Measurements from ENCODE around the gene N4BP3.

N4BP3 gene

GRCh38 chr5:178145965-178146820 is 32.9 kb downstream of the N4BP3 start:
- peak in 9 of 56 donors; percentile 8 to 45 (median 18) for DNase-seq

DNA sequence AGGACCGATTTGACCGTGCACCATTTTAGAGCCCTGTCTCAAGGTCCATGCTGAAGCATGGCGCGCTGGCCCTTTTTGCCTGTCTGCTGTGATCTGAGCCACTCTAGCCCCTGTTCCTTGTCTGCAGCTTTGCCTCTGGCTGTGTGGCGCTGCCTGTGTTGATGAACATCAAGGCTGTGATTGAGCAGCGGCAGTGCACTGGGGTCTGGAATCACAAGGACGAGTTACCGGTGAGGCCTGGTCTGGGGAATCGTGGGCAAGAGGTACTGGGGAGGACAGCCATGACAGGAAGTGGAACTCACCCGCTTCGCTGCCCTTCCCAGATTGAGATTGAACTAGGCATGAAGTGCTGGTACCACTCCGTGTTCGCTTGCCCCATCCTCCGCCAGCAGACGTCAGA is 34.1 kb downstream of the N4BP3 start:
- no peak for DNase-seq

DNA sequence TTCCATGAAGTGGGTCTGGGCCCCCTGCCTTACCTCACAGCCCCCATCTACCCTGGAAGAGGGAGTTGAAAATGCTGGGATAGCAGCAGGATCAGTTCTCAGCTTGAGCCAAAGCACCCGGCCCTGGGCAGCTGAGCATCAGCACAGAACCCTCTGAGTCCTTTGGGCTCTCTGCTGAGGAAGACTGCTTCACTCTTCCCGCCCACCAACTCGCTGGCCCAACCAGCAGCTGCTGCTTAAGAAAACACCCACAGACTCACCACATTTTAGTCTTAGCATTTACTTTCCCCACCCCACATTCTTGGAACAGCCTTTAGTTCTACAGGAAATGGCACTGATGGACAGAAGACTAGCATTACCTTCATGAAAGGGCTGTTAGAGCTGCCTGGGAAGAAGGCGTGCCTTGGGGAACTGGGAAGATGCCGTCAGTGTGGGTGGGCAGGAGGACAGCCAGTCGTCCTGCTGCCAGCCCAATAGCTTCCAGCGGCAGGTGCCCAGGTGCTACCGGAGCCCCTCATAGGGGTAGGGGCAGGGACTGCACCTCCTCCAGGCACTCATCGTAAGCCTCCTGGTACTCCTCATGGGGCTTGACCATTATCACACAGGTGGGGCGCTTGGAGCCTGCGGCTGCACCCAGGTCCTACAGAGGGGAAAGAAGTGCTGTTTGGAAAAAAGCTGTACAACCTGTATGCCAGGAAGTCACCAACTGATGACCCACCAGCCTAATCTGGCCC is 36.0 kb downstream of the N4BP3 start:
- peak in 5 of 56 donors; percentile 18 to 60 (median 21) for DNase-seq

DNA sequence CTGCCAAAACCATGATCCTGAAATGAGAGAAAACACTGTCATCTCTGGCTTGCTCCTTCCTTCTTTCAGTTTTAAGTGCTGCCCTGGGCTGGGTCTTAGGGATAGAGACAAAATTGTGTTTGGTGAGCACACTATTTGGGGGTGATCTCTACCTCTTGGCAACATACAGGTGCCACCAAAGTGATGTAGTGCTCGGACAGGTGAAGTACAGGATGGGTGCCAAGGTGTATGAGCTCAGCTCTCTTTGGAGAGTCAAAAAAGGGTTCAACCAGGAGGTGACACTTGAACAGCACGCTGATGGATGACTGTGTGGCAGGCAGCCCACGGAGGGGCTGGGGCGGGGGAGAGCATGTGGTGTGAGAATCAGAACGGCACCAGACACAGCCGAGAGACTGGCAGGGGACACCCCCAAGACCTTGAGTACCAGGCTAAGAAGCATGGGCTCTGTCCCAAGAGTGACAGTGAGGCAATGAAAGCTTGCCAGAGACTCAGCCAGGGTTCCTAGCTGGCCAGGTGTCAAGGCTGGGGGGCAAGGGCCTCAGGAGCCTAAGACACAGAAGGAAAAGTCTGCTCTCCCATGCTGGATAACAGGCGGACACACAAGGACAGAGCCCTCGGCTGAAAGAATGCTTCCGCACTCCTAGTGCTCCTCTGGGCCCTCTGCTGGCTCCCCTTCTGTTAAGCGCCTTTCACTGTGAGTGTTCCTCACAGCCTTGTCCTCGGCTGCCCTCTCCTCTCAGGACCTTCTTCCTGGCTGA is 37.8 kb downstream of the N4BP3 start:
- no peak for DNase-seq

GRCh38 chr5:178152491-178153444 is 39.4 kb downstream of the N4BP3 start:
- no peak for DNase-seq

DNA sequence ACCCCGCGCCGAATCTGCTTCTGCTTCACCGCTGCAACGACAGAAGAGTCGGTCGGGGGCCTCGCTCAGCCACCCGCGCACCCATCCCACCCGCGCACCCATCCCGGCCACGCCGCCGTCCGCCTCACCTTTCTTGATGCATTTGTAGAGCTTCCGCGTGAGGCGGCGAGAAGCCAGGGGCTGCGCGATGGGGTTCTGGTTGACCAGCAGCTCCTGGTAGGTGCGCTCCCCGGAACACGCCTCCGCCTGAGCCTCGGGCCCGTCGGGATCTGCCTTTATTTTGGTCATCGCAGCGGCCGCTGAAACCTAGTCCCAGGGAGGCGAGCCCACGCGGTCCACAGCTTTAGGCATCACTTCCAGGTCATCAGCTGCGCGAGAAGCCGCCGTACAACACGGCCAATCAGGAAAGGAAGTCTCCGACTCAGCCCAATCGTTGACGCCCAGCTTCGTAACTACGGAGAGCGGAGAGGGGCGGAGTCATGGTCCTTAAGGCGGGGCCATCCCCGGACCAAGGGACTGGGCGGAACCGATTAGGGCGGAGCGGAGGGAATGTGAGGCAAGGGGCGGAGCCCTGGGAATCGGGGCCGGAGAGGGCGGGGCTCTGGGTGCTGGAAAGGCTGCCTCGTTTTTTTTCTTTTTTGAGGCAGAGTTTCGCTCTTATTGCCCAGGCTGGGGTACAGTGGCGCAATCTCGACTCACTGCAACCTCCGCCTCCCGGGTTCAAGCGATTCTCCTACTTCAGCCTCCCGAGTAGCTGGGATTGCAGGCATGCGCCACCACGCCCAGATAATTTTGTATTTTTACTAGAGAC is 40.4 kb downstream of the N4BP3 start, which contains the start of gene NHP2:
TSS of gene NHP2 (minus strand) at position 356 of the 811 bp plus-strand sequence. CDS start at position 288, 68 bp downstream.
- DNase-seq = peak; percentile 71 to 99 (median 97)

GRCh38 chr5:178155065-178155464 is 41.7 kb downstream of the N4BP3 start:
- DNase-seq = no peak

DNA sequence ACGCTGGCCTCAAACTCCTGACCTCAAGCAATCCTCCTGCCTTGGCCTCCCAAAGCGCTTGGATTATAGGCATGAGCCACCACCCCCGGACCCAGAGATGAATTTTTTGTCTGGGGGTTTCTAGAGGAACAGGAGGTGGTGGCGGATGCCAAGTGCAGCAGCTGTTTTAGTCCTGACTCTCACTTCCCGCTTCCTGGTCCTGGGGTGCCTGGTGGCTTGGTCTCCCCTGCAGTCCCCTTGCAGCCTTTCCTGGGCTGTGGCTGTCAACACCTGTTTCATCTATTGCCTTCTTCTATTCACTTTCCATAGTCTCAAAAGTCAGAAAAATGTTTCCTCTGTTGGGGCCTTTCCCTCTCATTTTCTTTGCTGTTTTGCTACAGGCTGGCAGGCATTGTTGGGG is 46.8 kb downstream of the N4BP3 start:
- DNase-seq = no peak

DNA sequence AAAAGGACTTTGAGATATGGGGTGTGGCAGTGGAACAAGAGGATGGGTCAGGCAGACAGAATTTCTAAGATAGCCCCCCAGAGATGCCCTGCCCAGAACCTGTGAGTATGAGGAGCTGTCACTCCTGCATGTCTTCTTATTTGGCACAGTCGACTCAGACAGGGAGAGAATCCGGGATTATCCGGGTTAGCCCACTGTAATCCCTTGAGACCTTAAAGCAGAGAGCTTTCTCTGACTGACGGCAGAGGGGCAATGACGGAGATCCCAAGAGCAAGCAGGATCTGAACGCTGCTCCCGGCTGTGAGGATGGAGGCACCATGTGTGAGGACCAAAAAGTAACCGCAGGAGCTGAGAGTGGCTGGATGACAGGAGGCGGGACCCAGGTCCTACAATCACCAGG is 49.1 kb downstream of the N4BP3 start:
- DNase-seq = no peak

DNA sequence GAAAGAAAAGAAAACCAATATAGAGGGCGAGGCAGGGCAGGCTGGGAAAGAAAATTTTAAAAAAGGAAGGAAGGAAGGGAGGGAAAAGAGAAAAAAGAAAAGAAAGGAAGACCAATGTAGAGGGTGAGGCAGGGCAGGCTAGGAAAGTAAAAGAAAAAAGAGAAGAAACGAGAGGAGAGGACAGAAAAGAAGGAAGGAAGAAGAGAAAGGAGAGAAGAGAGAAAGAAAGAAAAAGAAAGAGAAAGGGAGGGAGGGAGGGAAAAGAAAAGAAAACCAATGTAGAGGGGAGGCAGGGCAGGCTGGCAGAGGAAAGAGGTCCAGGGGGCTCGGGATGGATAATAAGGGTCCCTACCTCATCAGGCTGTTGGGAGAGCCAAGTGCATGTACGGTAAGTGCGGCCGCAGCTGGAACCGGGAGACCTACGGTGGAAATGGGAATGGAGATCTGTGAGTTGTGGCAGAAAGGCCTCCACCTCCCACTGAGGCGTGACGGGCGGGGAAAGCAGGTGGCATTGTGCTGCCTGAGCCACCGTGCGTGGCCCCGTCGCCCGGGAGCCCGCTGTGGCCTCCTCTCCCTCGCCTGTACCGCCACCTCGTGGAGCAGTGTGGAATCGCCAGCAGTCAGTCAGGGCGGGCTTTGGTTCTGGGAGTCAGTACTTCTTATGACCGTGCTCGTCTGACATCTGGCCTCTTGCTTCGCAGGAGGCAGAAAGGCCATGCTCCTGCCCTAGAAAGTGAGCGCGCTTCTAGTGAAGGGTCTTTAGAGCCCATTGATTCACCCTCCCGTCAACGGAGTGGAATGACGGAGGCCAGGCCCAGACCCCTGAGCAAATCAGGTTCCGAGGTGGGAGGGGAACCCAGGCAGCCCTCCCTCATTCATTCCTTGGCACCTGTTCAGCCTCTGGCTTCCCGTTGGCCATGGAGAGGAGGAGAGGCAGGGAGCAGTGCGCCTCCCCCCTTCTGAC is 50.7 kb downstream of the N4BP3 start:
- DNase-seq = peak in 51 of 56 donors; percentile 12 to 85 (median 61)

DNA sequence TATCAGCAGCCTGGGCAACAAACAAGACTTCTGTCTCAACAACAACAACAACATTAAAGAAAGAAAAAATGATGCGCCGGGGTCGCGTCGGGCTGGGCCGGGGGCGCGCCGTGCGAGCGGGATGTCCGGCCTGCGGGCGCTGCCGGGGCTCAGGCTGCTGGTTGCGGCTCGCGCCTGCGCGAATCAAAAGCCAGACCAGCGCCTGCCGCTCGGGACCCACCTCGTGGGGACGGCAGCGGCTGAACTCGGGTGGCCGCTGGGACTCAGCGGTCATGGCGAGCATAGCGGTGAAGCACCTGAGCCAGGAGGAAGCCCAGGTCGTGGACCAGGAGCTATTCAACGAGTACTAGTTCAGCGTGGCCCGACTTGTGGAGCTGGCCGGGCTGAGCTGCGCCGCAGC is 52.2 kb downstream of the N4BP3 start:
- DNase-seq = no peak

GRCh38 chr5:178170455-178170854 is 57.1 kb downstream of the N4BP3 start:
- DNase-seq = no peak

GRCh38 chr5:178174456-178174855 is 61.1 kb downstream of the N4BP3 start:
- no peak for DNase-seq
